GM12873 (cell line): ENCODE data around the gene CCNYL1.
A peak's percentile ranks its signal among the peaks of the same experiment; 100 is the strongest.

ENCODE experiments used
- TF ChIP-seq, protein P1 (sequence below): IDR thresholded peaks from 2 replicates; pipeline ENCODE4 v1.5.1; 2012; ENCODE audit warnings: low read depth, mild to moderate bottlenecking, moderate library complexity, low read length, control low read depth; ENCODE audit not compliant: insufficient read depth; ENCODE audit errors: missing control alignments

Gene CCNYL1

GRCh38 chr2:207692206-207693065 lies 19.0 kb upstream of the CCNYL1 start:
- TF ChIP-seq, protein P1, sequence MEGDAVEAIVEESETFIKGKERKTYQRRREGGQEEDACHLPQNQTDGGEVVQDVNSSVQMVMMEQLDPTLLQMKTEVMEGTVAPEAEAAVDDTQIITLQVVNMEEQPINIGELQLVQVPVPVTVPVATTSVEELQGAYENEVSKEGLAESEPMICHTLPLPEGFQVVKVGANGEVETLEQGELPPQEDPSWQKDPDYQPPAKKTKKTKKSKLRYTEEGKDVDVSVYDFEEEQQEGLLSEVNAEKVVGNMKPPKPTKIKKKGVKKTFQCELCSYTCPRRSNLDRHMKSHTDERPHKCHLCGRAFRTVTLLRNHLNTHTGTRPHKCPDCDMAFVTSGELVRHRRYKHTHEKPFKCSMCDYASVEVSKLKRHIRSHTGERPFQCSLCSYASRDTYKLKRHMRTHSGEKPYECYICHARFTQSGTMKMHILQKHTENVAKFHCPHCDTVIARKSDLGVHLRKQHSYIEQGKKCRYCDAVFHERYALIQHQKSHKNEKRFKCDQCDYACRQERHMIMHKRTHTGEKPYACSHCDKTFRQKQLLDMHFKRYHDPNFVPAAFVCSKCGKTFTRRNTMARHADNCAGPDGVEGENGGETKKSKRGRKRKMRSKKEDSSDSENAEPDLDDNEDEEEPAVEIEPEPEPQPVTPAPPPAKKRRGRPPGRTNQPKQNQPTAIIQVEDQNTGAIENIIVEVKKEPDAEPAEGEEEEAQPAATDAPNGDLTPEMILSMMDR = peak; percentile 59

DNA sequence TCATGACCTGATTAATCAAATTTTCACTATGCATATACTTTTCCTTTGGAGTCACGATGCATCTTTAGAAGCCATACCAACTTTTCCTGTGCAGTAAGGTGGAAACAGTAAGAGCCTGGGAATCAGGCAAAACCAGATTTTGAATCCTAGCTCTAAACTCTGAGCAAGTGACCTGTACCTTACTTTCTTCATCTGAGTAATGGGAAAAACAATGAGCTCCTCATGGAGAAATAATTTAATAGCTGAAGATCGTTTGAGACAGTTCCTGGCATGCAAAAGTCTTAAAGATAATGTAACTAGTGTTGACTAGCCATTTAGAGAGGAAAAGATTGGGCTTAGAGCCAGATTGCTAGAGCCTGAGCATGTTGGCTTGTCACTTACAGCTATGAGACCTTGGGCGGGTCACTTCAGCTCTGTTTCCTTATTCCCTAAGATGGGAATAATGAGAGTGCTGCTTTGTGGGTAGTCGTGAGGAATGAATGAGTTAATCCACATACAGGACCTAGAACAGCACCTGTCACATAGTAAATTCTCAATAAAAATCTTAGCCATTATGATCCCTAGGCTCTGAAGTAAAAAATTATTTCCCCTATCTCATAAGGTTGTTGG lies 17.7 kb upstream of the CCNYL1 start:
- TF ChIP-seq, protein P1 = no peak

DNA sequence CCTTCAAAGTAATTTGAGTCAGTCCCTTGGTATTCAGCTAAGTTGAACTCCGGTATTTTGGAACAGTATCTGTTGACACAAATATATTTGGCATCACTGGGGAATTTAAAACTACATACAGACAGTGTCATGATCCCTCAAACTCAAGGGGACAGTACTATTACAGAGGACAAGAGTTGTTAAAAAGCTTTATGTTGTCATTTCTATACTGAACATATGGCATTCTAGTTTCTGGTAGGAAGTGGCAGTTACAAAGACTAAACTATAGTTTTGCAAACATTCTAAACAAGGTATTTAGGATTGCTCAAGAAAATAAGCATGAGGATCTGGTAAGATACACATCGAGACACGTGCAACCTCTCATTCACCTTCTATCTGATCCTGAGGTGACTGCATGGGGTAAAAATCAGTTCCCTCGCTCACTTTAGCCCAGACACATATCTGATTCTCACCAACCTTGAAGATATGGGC lies 16.6 kb upstream of the CCNYL1 start:
- TF ChIP-seq, protein P1 = no peak

DNA sequence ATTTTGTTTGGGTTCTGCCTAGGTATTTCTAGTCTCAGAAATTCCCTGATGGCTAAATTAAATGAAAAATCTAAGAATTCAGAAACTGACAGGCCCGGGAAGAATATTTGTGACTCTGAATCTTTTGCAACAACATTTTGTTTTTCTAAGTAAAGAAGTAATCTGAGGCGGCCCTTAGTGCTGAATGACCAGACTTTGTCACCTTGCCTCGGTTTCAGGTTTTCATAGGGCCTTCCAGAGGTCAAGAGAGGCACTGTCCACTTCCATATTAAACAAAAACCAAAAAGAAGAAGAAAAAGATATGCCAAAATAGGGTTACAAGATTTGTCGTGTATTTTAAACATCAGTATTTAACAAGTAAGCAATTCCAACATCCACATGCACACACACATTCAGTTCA lies 16.1 kb upstream of the CCNYL1 start:
- TF ChIP-seq, protein P1 = no peak

DNA sequence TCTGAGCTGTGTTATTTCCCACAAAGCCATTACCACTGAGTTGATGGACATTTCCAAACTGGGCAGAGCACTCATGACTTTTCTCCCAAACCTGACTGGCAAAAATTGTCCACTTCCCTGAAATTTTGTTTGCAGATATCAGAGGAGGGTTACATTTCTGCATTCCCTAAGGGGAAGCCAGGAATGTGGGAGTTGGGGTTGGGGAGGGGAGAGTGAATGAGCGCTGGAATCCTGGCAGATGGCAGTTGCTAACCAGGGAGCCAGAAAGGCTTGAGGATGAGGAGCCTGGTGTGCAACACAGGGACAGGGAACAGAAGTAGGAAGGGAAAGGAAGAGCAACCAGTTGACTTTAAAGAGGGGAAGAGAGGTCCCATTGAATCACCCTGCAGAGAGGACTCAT lies 14.0 kb upstream of the CCNYL1 start:
- TF ChIP-seq, protein P1 = no peak

DNA sequence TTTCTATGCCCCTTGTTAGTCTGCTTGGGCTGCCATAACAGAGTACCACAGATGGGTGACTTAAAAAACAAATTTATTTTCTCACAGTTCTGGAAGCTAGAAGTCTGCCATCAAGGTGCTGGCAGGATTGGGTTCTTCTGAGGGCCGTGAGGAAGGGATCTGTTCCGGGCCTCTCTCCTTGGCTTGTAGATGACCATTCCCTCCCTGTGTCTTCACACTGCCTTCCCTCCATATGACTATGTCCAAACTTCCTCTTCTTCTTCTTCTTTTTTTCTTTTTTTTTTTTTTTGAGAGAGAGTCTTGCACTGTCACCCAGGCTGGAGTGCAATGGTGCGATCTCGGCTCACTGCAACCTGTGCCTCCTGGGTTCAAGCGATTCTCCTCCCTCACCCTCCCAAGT lies 13.1 kb upstream of the CCNYL1 start:
- TF ChIP-seq, protein P1 = no peak

GRCh38 chr2:207704078-207704477 lies 7.4 kb upstream of the CCNYL1 start:
- TF ChIP-seq, protein P1 = no peak
